ENCODE measurements around the gene RBPJ.
"Not testable (repeated sequence)": the region's sequence is repeated elsewhere in the genome, so short reads cannot be mapped to it uniquely, and the experiment has no call there.

RBPJ gene

GRCh38 chr4:26343038-26343398, 22.2 kb downstream of the RBPJ start:
- DNase-seq: no peak

GRCh38 chr4:26344901-26345564, 24.2 kb downstream of the RBPJ start:
- DNase-seq: no peak

GRCh38 chr4:26345565-26345938, 24.7 kb downstream of the RBPJ start:
- no peak for DNase-seq

GRCh38 chr4:26346203-26346620, 25.4 kb downstream of the RBPJ start:
- no peak for DNase-seq

GRCh38 chr4:26349496-26349895, 28.7 kb downstream of the RBPJ start:
- no peak for DNase-seq

- DNase-seq: no peak
Measured at GRCh38 chr4:26351685-26352084, 30.9 kb downstream of the RBPJ start.

- no peak for DNase-seq
Measured at GRCh38 chr4:26354491-26354890, 33.7 kb downstream of the RBPJ start.

GRCh38 chr4:26355392-26356052, 34.7 kb downstream of the RBPJ start:
- no peak for DNase-seq

GRCh38 chr4:26356081-26356501, 35.3 kb downstream of the RBPJ start:
- no peak for DNase-seq

- DNase-seq: not testable (repeated sequence)
Measured at GRCh38 chr4:26359521-26359920, 38.7 kb downstream of the RBPJ start.

GRCh38 chr4:26360273-26360672, 39.5 kb downstream of the RBPJ start:
- DNase-seq: no peak

GRCh38 chr4:26360864-26361263, 40.0 kb downstream of the RBPJ start:
- no peak for DNase-seq

GRCh38 chr4:26361297-26361696, 40.5 kb downstream of the RBPJ start:
- no peak for DNase-seq

- DNase-seq: no peak
Measured at GRCh38 chr4:26362745-26363439, 42.1 kb downstream of the RBPJ start.

- no peak for DNase-seq
Measured at GRCh38 chr4:26365537-26366150, 44.8 kb downstream of the RBPJ start.

- no peak for DNase-seq
Measured at GRCh38 chr4:26367811-26368210, 47.0 kb downstream of the RBPJ start.

GRCh38 chr4:26368685-26369084, 47.9 kb downstream of the RBPJ start:
- DNase-seq: no peak

- DNase-seq: no peak
Measured at GRCh38 chr4:26369132-26369531, 48.3 kb downstream of the RBPJ start.

GRCh38 chr4:26369581-26369980, 48.8 kb downstream of the RBPJ start:
- no peak for DNase-seq

- DNase-seq: no peak
Measured at GRCh38 chr4:26372076-26372475, 51.3 kb downstream of the RBPJ start.

- DNase-seq: no peak
Measured at GRCh38 chr4:26372525-26373172, 51.8 kb downstream of the RBPJ start.

GRCh38 chr4:26375551-26375950, 54.7 kb downstream of the RBPJ start:
- DNase-seq: no peak

Measured in activated CD4-positive, CD25-positive, alpha-beta regulatory T cell treated with anti-CD3 and anti-CD28 coated beads, Interleukin-2, amount 50 U/mL, for 72 hours (primary cell).